ENCODE data around the gene TMBIM6.

DNA sequence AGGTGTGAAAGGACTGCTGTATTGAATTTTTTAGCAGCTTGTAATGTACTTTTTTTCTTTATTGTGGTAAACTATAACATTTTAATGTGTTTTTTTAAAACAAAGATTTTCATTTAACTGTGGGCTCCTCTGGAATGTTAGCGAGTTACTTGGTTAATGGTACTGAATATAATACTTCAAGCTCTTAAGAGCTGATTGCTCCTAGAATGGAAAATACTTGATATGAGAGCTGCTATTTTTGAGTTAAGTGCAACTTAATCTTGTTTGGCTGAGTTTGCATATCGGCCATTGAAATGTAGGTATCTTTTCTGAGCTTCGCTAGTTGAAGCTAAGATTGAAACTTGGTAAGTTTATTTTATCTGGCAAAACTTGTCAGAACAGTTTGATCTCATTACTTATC is 7.4 kb downstream of the TMBIM6 start:
- TF ChIP-seq, protein P1, sequence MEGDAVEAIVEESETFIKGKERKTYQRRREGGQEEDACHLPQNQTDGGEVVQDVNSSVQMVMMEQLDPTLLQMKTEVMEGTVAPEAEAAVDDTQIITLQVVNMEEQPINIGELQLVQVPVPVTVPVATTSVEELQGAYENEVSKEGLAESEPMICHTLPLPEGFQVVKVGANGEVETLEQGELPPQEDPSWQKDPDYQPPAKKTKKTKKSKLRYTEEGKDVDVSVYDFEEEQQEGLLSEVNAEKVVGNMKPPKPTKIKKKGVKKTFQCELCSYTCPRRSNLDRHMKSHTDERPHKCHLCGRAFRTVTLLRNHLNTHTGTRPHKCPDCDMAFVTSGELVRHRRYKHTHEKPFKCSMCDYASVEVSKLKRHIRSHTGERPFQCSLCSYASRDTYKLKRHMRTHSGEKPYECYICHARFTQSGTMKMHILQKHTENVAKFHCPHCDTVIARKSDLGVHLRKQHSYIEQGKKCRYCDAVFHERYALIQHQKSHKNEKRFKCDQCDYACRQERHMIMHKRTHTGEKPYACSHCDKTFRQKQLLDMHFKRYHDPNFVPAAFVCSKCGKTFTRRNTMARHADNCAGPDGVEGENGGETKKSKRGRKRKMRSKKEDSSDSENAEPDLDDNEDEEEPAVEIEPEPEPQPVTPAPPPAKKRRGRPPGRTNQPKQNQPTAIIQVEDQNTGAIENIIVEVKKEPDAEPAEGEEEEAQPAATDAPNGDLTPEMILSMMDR (IDR thresholded peaks at IDR 0.05) = no peak
- TF ChIP-seq POLR2A (IDR thresholded peaks at IDR 0.05) (no peak), EP300 (IDR thresholded peaks at IDR 0.05) (no peak), POLR2AphosphoS5 (IDR thresholded peaks at IDR 0.05) (no peak)
